IPS-NIHi7 (cell line): ENCODE data around the gene GATB.
"Not testable (repeated sequence)": the region's sequence is repeated elsewhere in the genome, so short reads cannot be mapped to it uniquely, and the experiment has no call there.

Experiments
- DNase-seq: peaks from one replicate; pipeline ENCODE4 v3.0.0; 2012; ENCODE audit warnings: mixed read lengths; ENCODE audit errors: extremely low spot score

Gene GATB

DNA sequence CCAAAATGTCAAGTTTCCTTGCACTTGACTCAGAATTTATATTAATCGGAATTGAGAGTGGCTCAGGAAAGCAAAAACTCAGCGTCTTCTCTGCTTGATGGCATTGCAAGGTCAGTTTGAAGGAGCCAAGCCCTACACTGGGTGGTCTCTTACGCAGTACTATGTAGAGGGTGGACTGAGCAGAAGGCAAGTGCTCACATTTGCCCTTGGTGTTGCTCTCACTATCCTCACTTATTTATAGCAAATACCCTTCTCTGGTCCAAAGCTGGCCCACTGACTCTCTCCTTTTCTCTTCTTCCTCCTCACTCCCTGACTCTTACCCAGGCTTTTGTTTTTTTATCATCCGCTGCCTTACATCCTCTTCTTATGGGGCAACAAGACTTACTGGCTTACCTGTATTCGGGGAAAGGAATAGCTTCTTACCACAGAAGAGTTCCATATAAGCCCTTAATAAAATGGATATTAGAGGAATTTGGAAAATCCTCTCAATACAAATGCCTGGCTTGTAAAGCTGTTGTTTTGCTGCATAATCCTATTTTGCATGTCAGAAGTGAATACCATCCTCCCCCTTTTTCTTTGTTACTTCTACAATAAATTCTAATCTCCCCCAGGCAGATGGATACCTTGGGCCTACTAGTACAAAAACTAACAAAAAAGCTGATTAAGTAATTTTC is 24.8 kb upstream of the GATB start:
- no peak for DNase-seq

DNA sequence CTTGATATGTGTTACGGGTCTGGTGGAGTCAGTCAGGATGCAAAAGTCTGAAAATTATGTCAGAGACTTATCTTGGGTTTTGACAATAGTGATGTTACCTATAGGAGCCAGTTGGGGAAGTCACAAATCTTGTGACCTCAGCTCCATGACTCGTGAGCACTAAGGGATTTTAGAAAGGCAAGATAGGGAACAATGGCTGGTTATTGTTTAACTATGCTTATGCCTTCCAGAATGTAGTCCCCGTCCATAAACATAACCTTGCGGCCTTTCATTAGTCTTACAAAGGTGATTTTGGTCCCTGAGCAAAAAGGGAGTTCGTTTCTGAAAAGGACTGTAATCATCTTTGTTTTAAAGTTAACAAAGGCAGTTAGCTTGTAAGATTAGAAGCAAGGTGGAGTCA is 23.9 kb upstream of the GATB start:
- DNase-seq, result no peak

DNA sequence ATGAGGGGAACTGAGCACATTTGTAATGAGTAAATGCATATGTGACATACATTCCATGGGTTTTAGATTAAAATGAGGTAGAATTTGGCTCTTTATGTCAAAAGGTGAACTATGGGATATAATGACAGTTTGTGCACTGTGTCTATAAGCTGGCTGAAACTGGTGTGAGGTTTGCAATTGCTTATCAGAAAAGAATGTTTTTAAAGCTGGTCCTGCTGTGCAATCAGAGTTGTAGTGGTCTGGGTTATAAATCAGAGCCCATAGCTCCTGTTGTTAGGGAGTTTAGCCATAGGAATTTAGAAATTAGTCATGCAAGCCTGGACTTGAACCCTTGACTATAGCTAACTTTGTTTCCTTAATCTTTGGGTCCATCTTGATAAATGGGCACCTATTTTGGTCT is 23.1 kb upstream of the GATB start:
- no peak for DNase-seq

DNA sequence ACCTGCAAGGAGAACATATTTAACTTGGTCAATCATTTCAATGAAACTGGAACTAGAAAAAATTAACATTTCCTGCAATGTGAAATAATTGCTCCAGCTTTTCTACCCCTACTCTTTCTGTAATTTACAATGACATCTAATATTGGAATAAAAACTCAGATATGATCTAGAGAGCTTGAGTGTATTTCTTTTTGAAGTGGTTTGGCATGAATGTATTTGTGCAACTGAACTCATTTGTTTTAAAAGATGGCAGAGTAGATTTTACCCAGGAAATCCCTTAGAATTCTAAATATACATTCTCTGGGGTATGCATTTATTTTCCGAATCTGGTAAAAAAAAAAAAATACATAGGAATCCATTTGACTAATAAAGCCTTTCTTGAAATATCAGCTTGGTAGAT is 21.5 kb upstream of the GATB start:
- DNase-seq, result no peak

DNA sequence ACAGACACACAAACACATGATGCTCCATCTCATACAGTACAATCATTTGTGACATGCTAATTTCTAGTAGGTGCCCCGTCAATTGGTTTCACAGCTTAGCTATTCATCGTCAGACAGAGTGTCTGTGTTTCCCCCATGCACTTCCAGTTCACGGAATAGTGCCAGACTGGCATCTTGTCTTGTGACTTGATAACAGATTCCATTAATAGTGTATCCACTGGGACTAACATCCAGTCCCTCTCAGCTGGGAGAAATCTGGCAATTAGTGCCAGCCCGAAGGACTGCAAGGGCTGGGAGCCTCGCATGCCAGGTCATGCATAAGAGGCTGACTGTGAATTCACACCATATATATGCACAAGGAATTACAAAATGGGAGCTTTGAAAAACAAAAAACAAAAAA is 20.2 kb upstream of the GATB start:
- DNase-seq, result no peak

DNA sequence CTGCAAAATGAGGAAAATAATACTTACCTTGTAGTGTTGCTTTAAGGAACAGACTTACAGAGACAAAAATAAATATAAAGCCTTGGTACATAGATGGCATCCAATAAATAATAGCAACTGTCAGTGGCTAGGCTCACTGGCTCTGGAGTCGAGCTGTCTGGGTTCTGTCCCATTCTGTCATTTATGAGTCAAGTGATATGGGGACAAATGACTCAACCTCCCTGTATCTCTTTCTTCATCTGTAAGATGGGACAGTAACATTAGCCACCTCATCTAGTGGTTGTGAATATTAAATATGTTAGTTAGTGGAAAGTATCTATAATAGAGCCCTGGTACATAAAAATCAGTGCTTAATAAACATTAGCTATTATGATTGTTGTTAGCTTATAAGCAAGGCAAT is 16.7 kb upstream of the GATB start:
- DNase-seq, result no peak

DNA sequence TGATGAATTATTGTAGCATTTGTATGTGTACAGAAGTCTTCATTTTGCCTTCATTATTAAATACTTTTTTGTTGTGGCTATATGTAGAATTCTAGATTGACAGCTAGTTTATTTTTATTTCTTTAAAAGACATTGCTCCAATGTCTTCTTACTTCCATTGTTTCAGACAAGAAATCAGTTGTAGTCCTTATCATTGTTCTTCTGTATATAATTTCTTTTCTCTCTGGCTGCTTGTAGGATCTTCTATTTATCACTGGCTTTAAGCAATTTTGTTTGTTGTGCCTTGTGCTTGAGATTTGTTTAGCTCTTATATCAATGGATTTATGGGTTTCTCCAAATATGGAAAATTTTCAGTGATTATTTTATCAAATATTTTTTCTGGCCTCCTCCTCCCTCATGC is 13.5 kb upstream of the GATB start:
- no peak for DNase-seq

DNA sequence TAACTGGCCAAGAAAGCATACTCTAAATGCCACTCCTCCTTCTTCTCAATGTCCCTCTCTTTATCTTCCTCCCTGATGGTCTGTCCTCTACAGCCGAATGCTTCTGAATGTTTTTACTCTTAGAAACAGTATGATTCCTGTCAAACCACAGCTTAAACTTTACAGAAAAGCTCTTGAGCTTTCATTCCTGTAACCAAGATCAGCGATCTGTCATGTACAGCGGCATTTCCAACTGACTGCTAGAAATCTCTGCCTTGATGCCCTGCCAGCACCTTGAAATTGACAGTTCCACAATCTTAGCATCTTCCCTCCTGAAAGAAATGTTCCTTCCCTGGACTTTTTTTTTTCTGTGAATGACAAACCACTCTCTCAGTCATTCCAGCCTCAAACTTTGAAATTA is 11.5 kb upstream of the GATB start:
- no peak for DNase-seq

DNA sequence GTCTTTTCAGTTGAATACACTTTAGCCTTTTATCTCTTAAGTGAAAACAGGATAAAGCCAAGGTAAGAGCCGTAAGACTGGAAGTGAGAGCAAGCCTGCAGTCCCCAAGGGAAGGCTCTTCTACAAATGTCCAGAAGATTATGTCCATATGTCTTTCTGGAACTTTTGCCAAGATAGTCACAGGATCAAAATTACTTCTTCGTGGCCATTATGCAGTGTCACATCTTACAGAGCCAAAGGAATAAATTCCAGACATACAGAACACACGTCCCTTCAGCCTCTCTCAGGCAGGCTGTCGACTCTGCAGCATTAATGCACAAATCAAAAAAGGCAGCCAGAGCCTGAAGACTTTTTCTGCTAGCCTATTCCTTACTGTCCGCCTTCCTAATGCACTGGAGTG is 10.9 kb upstream of the GATB start:
- no peak for DNase-seq

DNA sequence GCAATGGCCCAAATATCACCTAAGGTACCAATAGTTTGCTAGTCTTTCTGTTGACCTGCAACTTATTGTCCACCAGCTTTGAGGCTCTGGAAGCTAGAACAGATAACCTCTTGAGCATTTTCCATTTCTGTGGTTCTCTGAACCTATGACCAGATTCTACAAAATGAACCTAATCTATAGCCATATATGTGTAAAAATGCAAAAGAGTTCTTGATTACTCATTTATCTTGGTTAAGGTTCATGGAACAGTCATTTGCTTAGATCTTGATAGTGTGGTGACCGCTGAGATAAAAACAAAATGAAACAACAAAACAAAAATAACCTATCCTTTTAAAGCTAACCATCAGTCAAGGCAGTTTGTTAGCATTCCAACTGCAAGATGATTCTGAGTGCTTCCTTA is 9.3 kb upstream of the GATB start:
- no peak for DNase-seq

DNA sequence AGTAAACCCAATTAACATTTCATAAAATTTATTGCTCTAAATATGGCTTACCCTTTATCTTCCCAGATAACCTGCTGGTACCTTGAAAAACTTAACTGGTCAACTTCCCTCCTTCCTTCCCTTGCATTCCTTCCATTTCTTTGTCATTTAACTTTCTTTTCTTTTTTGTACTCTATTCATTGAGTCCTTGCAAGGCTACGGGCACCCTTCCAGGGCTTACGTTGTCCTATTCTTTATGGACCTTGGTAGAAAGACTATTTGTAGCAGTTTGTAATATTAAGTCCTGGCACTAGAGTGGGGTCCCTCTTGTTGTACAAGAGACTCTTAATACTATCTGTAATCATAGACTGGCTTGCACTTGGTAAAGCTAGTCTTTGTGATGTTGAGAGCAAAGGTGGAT is 8.0 kb upstream of the GATB start:
- no peak for DNase-seq

DNA sequence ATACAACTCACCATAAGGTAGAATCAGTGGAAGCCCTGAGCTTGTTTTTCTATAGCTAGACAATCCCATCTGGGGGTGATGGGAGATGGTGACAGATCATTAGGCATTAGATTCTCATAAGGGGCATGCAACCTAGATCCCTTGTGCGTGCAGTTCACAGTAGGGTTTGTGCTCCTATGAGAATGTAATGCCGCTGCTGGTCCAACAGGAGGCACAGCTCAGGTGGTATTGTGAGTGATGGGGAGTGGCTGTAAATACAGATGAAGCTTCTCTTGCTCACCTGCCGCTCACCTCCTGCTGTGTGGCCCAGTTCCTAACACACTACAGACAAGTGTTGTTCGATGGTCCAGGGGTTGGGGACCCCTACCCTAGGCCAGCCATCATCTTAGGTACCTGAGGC is 5.9 kb upstream of the GATB start:
- DNase-seq, result no peak

DNA sequence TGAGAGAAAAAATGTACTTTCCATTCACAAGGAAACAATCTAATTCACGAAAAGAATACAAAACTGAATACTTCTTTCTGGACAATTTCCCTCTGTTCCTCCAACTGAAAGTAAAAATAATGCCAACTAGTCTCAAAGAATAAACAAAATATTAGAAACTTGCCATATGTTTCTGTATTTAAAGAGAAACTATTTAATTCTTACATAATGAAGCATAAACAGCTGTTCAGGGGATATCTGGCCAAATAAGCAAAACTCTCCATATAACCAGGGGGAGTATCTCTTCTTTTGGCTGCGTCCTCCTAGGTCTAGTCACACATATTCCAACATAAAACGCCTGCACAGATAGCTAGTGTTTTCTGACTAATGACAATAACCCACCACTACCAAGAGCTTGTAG is 805 bp downstream of the GATB start:
- no peak for DNase-seq

DNA sequence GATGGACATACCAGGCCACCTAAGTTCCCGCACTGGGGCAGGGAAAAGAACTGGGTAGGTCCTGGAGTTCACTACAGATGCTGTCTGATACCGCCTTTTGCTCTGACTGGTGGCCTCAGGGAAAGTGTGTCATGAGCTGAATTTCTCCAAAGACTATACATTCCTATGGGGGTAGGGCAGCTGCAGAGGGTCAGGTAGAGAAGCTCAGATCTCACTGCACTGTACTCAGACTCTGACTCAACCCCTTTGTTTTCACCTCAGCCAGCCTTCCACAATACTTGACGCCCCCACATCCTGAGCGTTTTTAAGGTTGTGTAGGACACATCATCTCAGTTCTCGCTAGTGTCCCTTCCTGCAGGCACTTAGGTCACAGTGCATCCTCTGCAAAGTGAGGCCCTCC is 7.8 kb downstream of the GATB start:
- no peak for DNase-seq

DNA sequence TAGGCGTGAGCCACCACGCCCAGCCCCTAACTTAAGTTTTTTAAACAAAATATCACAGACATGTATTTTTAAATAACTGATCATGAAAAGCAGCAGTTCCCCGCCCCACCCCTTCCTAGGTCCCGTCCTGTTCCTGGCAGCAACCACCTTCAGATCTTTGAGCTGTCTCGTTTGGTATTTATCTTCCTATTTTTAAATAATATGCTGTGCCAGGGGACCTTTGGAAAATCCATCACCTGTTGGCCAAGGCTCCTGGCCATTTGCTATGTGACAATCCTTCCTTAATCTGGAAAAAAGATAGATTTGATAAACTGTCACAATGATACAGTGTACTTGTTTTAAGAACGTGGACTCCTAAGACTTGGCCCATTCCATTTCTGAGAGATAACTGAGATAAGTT is 10.7 kb downstream of the GATB start:
- no peak for DNase-seq

DNA sequence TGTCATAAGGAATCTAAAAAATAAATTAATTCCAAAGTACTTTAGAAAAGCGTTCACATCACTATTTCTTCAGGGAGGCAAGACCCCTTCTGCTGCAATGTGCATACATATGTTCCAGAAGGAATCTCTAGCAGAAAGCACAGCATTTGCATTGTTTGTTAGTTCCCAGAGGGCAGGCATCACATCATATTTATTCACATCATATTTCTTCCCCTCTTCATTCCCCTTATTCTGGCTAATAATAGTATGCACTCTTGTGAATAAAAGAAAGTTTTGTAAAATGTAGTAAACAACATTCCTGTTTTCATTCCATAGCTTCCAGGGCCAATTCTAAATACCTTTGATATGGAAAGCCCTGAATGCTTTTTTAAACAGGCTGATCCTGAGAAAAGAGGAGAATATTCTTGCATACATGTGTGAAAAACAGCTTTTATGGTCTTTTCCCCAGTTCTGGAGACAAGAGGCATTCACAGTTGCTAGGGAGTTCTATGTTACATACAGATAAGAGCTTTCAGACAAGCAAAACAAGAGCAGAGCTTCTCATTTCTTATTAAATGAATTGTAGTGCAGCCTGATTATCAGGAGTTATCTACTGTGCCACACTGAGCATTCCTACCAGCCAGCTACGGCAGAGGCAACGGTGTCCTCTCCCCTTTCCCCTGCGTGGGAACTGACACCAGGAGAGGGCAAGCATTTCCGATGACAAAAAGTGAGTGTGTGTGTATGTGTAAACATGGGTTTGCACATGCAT is 15.2 kb downstream of the GATB start:
- DNase-seq, result no peak

DNA sequence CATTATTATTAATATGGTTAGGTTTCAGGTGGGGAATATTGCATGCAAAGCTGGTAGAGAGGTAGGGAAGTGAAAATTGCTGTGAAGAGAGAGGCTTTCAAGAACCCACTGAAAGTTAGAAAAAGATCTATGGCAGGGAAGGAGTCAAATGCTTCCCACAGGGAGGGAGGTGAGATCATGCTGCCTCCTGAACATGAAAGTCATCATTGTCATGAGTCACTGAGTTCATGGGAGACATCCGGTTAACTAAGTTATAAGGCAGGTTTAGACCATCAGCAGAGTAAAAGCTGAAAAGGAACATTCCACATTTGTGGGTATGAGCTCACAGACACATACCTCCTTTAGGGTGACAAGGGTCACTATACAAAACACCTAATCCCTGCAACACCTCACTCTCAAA is 16.2 kb downstream of the GATB start:
- DNase-seq, result peak; percentile 46

DNA sequence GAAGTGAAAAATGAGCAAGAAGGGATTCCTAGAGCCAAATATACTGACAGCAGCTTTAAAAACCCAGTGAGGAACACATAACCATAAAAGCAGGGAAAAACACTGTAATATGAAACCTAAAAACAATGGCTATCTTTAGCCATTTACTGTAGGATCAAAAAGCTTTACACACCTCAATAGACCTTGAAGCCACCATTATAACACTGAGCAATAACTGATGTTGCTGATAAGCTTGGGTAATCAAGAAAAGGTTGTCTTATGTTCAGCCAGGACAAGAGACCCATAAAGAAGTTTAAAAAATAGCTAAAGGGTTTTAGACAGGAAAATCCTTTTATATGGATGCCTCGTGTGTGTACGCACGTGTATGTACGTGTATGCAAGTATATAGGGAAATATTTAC is 16.9 kb downstream of the GATB start:
- no peak for DNase-seq

DNA sequence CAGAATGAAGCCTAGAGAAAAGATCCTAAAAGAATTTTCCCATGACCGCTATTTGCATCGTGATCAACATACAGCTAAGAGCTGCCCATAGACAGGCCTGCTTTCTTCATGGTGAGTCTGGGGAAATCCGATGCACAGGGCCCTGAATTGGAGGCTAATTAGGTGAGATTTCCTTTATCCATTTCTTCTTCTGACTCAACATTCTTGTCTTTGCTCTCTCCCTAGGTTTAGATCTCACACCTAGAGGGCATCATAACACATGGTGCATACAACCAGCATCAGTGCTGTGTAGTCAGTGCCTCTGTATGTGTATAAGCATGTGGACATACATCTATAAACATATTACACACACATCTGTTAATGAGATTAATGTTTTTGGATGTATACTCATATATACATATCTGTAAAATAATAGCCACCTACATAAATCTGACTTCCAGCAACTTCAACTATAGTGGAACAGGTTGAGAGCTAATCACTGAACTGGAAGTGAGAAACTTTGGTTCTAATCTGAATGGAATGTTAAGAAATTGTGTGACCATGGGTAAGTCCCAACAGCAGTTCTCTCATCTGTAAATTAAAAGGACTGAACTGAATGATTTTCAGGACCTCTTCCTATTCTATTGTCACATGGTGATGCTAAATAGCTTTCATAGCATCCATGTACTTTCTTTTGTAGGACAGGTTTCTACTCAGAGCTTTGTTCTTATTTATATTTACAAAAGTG is 17.5 kb downstream of the GATB start:
- no peak for DNase-seq

DNA sequence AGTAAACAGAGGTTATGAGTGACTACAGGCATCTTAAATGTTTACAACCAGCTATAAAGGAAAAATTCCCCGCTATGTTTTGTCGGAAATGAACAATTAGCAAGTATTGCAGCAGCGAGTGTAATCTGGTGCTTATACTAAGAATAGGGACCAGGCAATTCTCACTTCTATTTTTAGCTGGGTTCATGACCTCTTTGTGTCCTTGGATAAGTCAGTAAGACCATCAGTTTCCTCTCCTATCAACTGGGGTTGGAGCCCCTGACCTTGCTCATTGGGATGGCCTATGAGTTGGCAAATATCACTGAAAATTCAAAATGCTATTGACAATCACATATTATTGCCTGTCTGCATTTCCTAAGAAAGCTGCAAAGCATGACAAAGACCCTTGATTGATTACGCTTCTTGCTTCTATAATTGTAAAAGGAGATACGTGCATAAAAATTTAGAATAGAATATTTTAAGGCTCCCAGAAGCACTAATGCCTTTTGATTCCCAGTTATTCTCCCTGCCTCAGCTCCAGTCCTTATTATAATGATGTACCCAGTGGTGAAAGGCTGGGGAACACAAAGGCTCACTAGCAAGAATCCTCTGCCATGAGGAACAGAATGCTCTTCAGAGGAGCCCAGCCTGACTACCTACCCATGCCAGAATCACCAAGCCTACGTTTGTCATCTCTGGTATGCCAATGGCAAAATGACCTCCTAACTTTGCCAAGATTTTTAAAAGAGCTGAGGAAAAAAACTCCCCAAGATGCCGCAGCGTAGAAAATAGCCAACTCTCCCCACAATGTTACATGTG is 21.9 kb downstream of the GATB start:
- DNase-seq, result no peak

DNA sequence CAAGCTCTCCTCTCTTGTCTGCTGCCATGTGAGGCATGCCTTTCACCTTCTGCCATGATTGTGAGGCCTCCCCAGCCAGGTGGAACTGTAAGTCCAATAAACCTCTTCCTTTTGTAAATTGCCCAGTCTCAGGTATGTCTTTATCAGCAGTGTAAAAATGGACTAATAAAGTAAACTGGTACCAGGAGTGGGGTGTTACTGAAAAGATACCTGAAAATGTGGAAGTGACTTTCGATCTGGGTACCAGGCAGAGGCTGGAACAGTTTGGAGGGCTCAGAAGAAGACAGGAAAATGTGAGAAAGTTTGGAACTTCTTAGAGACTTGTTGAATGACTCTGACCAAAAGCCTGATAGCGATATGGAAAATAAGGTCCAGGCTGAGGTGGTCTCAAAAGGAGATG is 24.0 kb downstream of the GATB start:
- not testable (repeated sequence) for DNase-seq

DNA sequence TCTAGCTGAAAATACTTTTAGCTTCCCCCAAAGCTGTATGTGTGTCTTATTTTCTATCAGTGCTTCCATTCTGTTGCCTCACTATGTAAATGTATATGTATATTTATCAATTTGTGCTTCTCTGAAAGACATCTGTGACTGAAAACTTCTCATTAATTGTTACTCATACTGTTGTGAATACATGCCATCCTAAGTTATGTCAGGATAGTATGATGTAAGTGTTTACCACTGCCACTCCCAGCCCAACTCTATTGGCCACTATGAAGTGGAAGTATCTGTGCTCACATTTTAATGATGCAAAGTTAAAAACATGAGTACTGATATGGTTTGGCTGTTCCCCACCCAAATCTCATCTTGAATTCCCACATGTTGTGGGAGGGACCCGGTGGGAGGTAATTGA is 24.4 kb downstream of the GATB start:
- no peak for DNase-seq
